ENCODE data around the gene MPI.

GRCh38 chr15:74892313-74892712 lies 2.5 kb downstream of the MPI start:
- no peak for TF ChIP-seq POLR2A (IDR thresholded peaks at IDR 0.05; ENCODE audit: low read depth, low read length)
- no peak for TF ChIP-seq POLR2AphosphoS5 (IDR thresholded peaks at IDR 0.05; ENCODE audit: low read depth, low read length)
- TF ChIP-seq TAF1 (IDR thresholded peaks at IDR 0.05; ENCODE audit: borderline replicate concordance, low read depth, low read length) = no peak

Data from GM12892 (cell line).